ENCODE data around the gene SCIN. TPM values are rescaled to one million over a fixed set of nuclear protein-coding genes. Genes with fewer than 3 reads are reported as not detected.
A peak's percentile ranks its signal among the peaks of the same experiment; 100 is the strongest.

Gene SCIN
- total and polyA plus RNA-seq, 2 of the 8 experiments (the other 6 are each of a cell fraction or from before 2014, with no cell fraction given): 0.47 to 1.9 TPM

- Histone ChIP-seq H2BK15ac (ENCODE audit: low read length) (no peak overlapping the region), H3K9me3 (ENCODE audit: insufficient read depth in 2 of 2, low read depth in 1 of 2, low read length in 1 of 2) (no peaks in the 10 kb centered on the region), H2BK12ac (ENCODE audit: low read depth, low read length) (no peak overlapping the region), H3K23me2 (ENCODE audit: low read depth, low read length) (no peaks in the 10 kb centered on the region; the same call in 1 of the 2 replicates), H3K4me3 (ENCODE audit: extremely low read depth in 1 of 4, insufficient read depth in 2 of 4, low read depth in 3 of 4, low read length in 4 of 4) (peak overlapping the region; percentile 4 to 54 (median 20); a peak in 6 of 8 replicates), H3K79me1 (ENCODE audit: low read depth, low read length) (no peaks in the 10 kb centered on the region), H3K27ac (ENCODE audit: low read depth, low read length) (no peak overlapping the region), H3K14ac (ENCODE audit: insufficient read length) (no peak overlapping the region), H3K56ac (replicated peaks; ENCODE audit: insufficient read length, low read depth, low read length) (no peak overlapping the region), H3K27me3 (replicated peaks in 1 of 4; ENCODE audit: control insufficient read depth in 3 of 4, extremely low read depth in 1 of 4, insufficient read depth in 3 of 4, low read length in 3 of 4) (no peaks in the 10 kb centered on the region; a peak in 1 of 7 replicates), H2AK5ac (ENCODE audit: low read depth, low read length) (no peak overlapping the region), H4K20me1 (replicated peaks in 1 of 2; ENCODE audit: control insufficient read depth in 1 of 2, insufficient read depth in 2 of 2, low read length in 2 of 2) (no peaks in the 10 kb centered on the region), H4K91ac (replicated peaks; ENCODE audit: insufficient read length, low read length) (no peak overlapping the region), H4K8ac (ENCODE audit: extremely low read depth, insufficient read depth, low read length) (no peak overlapping the region), H2BK20ac (ENCODE audit: low read length) (no peak overlapping the region), H4K5ac (ENCODE audit: insufficient read length, low read depth, low read length) (no peak overlapping the region), H2BK120ac (replicated peaks; ENCODE audit: low read depth, low read length) (no peak overlapping the region), H3K18ac (ENCODE audit: extremely low read depth, low read length) (no peak overlapping the region), H3K9ac (replicated peaks in 1 of 4; ENCODE audit: extremely low read depth in 1 of 4, low read depth in 3 of 4, low read length in 3 of 4) (no peak overlapping the region), H3K79me2 (ENCODE audit: control insufficient read depth in 1 of 2, insufficient read depth in 2 of 2, low read length in 2 of 2) (peaks cover 0 to 64% of the 10 kb centered on the region in 2 experiments; a peak in 3 of 4 replicates), H2AFZ (ENCODE audit: low read length) (no peak overlapping the region), H3K4ac (replicated peaks; ENCODE audit: insufficient read length, low read depth, low read length) (no peak overlapping the region), H3K23ac (ENCODE audit: insufficient read length) (no peak overlapping the region), H3K4me1 (replicated peaks in 1 of 4; ENCODE audit: control insufficient read depth in 3 of 4, insufficient read depth in 4 of 4, low read length in 3 of 4) (peaks cover 0 to 7% (median 3%) of the 10 kb centered on the region in 4 experiments; a peak in 4 of 7 replicates), H2BK5ac (ENCODE audit: low read depth, low read length) (no peak overlapping the region), H3K4me2 (ENCODE audit: insufficient read depth in 1 of 2, low read depth in 2 of 2, low read length in 2 of 2) (peak overlapping the region; percentile 49 to 60), H3K36me3 (ENCODE audit: control insufficient read depth in 2 of 4, insufficient read depth in 4 of 4, low read length in 3 of 4) (no peaks in the 10 kb centered on the region; a peak in 1 of 8 replicates)
- no peak for TF ChIP-seq CBX8 (IDR thresholded peaks at IDR 0.05; ENCODE audit: borderline replicate concordance, low read depth, low read length)
- no peak for TF ChIP-seq TCF12 (IDR thresholded peaks at IDR 0.05; ENCODE audit: low read depth, low read length)
- no peak for TF ChIP-seq HDAC2 (IDR thresholded peaks at IDR 0.05; ENCODE audit: borderline replicate concordance in 1 of 2, low read depth in 2 of 2, low read length in 2 of 2)
- POLR2A ChIA-PET (ENCODE audit: partially characterized antibody): no interaction called here
- no peak for DNase-seq (ENCODE audit: low read depth in 1 of 2, low spot score in 2 of 2)
- no peak for FAIRE-seq
- 52% methylated on average over 2 of the region's 2 CpGs; no CpG with 5 or more reads in 1 of the 2 experiments for WGBS, 2 experiments (ENCODE audit: extremely low coverage in 1 of 2, insufficient coverage in 1 of 2, insufficient read length in 1 of 2, insufficient replicate concordance in 2 of 2, low coverage in 1 of 2, low lambda C conversion rate in 2 of 2, missing lambda C conversion rate in 1 of 2)
- CTCF ChIA-PET (ENCODE audit: partially characterized antibody): interaction anchor here (0.6 to 10.0 kb wide), 9 partner anchors 10 to 573 kb away, joined by 3 to 82 read pairs (median 5); no protein-coding TSS in a partner anchor
Measured at GRCh38 chr7:12689451-12689850, 118.9 kb downstream of the SCIN start.
